ENCODE measurements around the gene SIK2. TPM values are rescaled to one million over a fixed set of nuclear protein-coding genes. Genes with fewer than 3 reads are reported as not detected.

The SIK2 gene
- total RNA-seq, 1 donor from 2014 or later, result 10.0 TPM

GRCh38 chr11:111729071-111729830 is 127.0 kb downstream of the SIK2 start:
- CTCF ChIA-PET, result no interaction called here

GRCh38 chr11:111729831-111730311 is 127.6 kb downstream of the SIK2 start:
- no peak overlapping the region for H3K27ac Mint-ChIP-seq
- intact Hi-C loops (cut with micrococcal nuclease), result no loop called here
- ChIA-PET POLR2A (no interaction called here), CTCF (no interaction called here)
- H3K4me1 Mint-ChIP-seq, result no peaks in the 10 kb centered on the region
- no peak for DNase-seq
- TF ChIP-seq CTCF (IDR thresholded peaks at IDR 0.05), result no peak
- no peak for ATAC-seq (ENCODE audit: low read depth)
- H3K36me3 Mint-ChIP-seq (ENCODE audit: low read depth), result peaks cover 29% of the 10 kb centered on the region
- H3K9me3 Mint-ChIP-seq, result no peaks in the 10 kb centered on the region
- H3K27me3 Mint-ChIP-seq, result no peaks in the 10 kb centered on the region
- H3K4me3 Mint-ChIP-seq, result no peak overlapping the region

More at GRCh38 chr11:111729071-111729830, 127.0 kb downstream of the SIK2 start:
- ATAC-seq (ENCODE audit: low read depth) (no peak), DNase-seq (no peak)
- Mint-ChIP-seq H3K9me3 (no peaks in the 10 kb centered on the region), H3K36me3 (ENCODE audit: low read depth) (peaks cover 34% of the 10 kb centered on the region), H3K27me3 (no peaks in the 10 kb centered on the region), H3K4me1 (no peaks in the 10 kb centered on the region), H3K4me3 (no peak overlapping the region), H3K27ac (no peak overlapping the region)
- POLR2A ChIA-PET, result interaction anchor here (0.7 kb wide), 1 partner anchor 14 kb away, joined by 3 read pairs; no protein-coding TSS in a partner anchor
- TF ChIP-seq CTCF (IDR thresholded peaks at IDR 0.05), result no peak
- intact Hi-C loops (cut with micrococcal nuclease), result no loop called here

- ATAC-seq (ENCODE audit: low read depth), result no peak
- CTCF ChIA-PET, result no interaction called here
- POLR2A ChIA-PET, result no interaction called here
- intact Hi-C loops (cut with micrococcal nuclease), result no loop called here
- DNase-seq, result no peak
- Mint-ChIP-seq H3K4me3 (no peak overlapping the region), H3K27me3 (no peaks in the 10 kb centered on the region), H3K9me3 (no peaks in the 10 kb centered on the region), H3K36me3 (ENCODE audit: low read depth) (peaks cover 18% of the 10 kb centered on the region), H3K27ac (no peak overlapping the region), H3K4me1 (no peaks in the 10 kb centered on the region)
- no peak for TF ChIP-seq CTCF (IDR thresholded peaks at IDR 0.05)
Measured at GRCh38 chr11:111730871-111731591, 128.8 kb downstream of the SIK2 start.

- Mint-ChIP-seq H3K36me3 (ENCODE audit: low read depth) (peaks cover 12% of the 10 kb centered on the region), H3K4me1 (no peaks in the 10 kb centered on the region), H3K9me3 (no peaks in the 10 kb centered on the region), H3K4me3 (no peak overlapping the region), H3K27me3 (no peaks in the 10 kb centered on the region), H3K27ac (no peak overlapping the region)
- intact Hi-C loops (cut with micrococcal nuclease), result no loop called here
- no peak for ATAC-seq (ENCODE audit: low read depth)
- no peak for TF ChIP-seq CTCF (IDR thresholded peaks at IDR 0.05)
- POLR2A ChIA-PET, result no interaction called here
- CTCF ChIA-PET, result no interaction called here
- DNase-seq, result no peak
Measured at GRCh38 chr11:111731821-111732220, 129.6 kb downstream of the SIK2 start.

GRCh38 chr11:111733016-111733415 is 130.8 kb downstream of the SIK2 start:
- no peak for TF ChIP-seq CTCF (IDR thresholded peaks at IDR 0.05)
- ATAC-seq (ENCODE audit: low read depth) (no peak), DNase-seq (no peak)
- Mint-ChIP-seq H3K9me3 (no peaks in the 10 kb centered on the region), H3K36me3 (ENCODE audit: low read depth) (peaks cover 10% of the 10 kb centered on the region), H3K4me3 (no peak overlapping the region), H3K27me3 (no peaks in the 10 kb centered on the region), H3K27ac (no peak overlapping the region), H3K4me1 (no peaks in the 10 kb centered on the region)
- CTCF ChIA-PET, result no interaction called here
- intact Hi-C loops (cut with micrococcal nuclease), result no loop called here
- POLR2A ChIA-PET, result no interaction called here
